Stimulated activated naive CD4-positive, alpha-beta T cell treated with Interleukin-2 at 50 U/mL for 16 hours (primary cell): ENCODE data around the gene DUSP15.

Source experiments
- DNase-seq: peaks from one replicate; lab custom pipeline; 2025; lab: John Stamatoyannopoulos, UW

DUSP15 gene

GRCh38 chr20:31894980-31895675, 24.8 kb upstream of the DUSP15 start:
- no peak for DNase-seq

DNA sequence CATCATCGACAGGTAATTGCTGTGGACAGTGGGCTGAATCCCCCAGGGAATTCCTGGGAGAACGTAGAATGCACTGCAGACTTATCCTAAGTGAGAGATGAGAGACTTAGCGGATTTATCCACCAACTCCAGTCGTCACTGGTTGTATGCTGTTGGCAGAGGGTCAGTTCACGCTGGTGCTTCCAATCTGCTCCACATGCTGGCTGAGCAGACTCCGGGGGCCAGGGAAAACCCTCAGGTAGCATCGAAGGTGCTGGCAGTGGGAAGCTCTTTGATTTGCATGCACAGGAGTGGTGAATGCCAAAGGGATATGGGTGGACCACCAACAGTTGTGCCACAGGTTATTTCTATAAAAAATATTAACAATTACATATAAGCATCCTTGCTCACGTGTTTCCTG, 20.3 kb upstream of the DUSP15 start:
- no peak for DNase-seq

DNA sequence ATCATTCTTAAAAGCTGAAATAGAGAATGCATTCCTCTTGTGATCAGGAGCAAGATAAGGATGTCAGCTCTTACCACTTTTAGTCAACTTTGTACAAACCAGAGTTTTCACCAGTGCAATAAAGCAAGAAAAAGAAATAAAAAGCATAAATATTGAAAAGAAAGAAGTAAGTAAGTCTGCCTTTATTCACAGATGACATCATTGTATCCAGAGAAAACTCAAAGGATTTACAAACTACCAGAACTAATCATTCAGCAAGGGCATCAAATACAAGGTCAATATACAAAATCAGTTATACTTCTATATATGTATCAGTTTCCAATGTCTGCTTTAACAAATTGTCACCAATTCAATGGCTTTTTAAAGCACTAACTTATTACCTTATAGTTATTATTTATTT, 13.5 kb upstream of the DUSP15 start:
- no peak for DNase-seq

DNA sequence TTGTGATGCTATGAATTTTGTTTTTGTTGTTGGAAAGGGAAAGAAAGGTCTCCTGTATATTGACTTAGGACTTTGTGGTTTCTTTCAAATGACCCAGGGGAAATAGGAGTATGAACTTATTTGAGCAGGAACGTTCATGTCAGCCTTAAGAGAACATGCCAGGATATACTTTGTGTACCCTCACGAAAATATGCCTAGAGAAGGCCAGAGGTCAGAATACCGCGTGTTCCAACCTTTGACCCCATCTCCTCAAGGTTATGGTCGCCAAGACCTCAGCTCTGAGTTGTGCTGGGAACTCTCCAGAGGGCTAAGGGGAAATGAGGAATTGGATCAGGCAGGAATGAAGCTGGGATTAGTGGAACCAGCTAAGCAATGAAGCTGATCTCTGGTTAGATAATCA, 11.6 kb upstream of the DUSP15 start:
- DNase-seq = no peak

- DNase-seq = peak; percentile 81
Observed at GRCh38 chr20:31879143-31879987, 9.0 kb upstream of the DUSP15 start.

GRCh38 chr20:31877684-31878083, 7.4 kb upstream of the DUSP15 start:
- no peak for DNase-seq

- no peak for DNase-seq
Observed at GRCh38 chr20:31875671-31876070, 5.3 kb upstream of the DUSP15 start.

GRCh38 chr20:31872406-31872805, 2.1 kb upstream of the DUSP15 start:
- DNase-seq = no peak

- no peak for DNase-seq
Observed at GRCh38 chr20:31871618-31871954, 1.3 kb upstream of the DUSP15 start.

DNA sequence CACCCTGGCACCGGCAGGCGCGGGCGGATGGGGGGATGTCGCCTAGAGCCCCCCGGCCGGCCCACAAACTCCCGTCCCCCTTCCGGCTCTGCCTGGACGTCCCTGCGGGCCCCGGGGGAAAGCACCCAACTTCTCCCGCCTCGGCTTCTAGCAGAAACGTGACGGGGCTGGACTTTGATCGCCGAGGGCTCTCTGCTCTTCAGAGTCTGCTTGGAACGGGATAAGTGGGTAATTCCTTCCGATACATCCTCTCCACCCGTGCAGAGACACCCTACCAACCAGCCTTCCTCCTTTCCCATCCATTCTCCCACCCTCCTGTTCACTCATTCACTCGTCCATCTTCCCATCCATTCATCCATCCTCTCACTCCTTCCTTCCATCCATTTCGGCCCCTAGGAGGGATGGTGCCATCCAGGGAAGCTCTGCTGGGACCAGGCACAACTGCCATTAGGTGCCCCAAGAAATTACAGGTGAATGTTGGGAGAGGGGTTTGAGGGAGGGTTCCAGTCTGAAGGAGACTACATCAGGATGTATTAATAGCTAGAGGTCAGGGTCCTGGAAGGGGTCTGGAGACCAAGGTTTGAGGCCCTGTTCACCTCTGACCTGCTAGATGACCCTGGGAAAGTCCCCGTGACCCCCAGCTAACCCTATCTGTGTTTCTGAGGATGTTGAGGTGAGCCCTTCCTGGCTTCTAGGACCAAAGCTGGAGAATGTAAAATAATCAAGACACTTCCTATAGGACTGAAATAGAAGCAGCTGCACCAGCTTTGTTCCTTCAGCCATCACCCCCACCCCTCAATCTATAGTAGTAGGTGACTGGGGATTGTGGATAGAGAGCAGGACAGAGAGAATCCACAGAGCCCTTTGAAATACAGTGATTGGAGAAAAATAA, 645 bp upstream of the DUSP15 start:
- no peak for DNase-seq

- DNase-seq = no peak
Observed at GRCh38 chr20:31869673-31869941, 720 bp downstream of the DUSP15 start.

DNA sequence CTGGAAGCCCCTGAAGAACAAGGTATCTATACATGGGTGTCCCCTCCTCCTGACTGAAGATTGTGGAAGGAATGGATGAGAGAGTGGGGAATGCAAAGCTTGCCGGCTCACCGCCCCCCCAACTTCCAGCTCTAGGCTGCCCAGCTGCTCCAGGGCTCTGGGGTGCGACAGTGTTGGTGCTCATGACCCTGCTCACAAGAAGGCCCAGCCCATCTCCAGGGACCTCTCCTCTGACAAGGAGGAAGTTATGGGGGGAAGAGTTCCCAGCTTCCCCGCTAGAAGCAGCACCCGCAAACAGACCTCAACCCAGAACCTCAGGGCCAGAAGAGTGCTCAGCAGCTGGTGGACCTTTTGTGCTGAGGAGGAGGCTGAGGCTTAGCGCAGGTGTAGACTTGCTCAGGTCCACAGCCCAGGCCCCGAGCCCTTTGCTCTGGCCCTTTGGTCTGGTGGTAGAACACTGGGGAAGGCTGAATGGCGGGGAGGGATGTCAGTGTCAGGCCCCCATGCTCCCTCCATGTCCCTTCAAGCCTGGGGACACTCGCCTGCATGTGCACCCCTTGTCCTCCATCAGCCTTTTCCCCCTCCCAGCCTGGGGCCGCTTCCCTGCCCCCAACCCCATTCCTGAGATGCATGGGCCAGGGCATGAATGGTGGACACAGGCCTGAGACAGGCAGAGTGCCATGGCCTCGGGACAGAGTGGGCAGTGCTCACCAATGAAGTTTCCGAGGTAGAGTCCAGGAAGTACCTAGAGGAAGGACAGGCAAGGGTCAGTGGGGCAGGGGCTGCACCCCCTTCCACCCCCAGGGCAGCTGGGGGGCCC, 1.3 kb downstream of the DUSP15 start:
- no peak for DNase-seq

GRCh38 chr20:31866221-31866620, 4.1 kb downstream of the DUSP15 start:
- no peak for DNase-seq

- DNase-seq = no peak
Observed at GRCh38 chr20:31864521-31865400, 5.6 kb downstream of the DUSP15 start.

DNA sequence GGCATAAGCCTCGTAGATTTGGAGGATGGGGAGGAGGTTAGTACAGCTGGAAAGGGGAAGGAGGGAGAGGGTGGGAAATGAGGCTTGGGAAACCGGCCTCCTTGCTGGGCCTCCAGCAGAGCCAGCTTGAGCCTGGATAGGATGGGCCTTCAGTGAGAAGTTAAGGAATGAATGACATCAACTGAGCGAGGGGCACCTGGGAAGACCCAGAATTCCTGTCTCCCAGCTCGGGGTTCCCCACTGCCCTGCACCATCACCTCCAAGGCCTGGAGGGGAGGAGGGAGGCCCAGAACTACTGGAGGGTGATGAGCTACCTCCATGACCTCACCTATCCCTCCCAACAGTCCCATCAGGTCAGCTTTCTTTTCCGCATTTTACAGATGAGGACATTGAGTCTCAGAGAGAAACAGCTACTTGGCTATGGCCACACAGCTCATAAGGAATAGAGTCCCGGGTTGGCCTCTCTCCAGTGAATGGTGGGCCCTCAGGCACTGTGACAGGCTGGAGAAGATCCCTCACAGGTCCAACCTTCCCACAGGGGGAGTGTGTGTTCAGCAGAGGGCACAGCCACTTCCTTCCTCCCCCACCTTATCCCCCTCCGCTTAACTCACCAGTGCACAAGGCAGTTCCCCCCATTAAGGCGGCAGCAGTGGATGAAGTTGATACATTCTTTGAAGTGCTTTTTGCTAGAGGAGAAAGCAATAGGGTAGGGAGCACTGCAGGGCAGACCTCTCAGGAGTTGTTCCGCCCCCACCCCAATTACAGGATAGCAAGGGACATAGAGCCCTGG, 6.8 kb downstream of the DUSP15 start:
- no peak for DNase-seq

GRCh38 chr20:31862506-31862905, 7.8 kb downstream of the DUSP15 start:
- no peak for DNase-seq

DNA sequence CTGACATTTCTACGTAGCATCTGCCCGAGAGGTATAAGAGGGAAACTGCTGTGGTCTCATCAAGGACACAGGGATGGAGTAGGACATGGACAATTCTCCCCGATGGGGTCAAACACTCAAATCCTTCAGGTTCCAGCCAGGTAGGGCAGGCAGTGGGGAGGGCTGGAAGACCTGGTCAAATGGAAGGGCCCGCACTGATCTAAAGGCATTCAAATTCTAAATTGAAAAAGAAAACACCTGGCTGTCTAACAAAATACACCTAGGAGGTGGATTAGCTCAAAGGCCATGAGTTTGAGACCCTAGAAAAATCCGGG, 8.2 kb downstream of the DUSP15 start:
- DNase-seq = no peak

DNA sequence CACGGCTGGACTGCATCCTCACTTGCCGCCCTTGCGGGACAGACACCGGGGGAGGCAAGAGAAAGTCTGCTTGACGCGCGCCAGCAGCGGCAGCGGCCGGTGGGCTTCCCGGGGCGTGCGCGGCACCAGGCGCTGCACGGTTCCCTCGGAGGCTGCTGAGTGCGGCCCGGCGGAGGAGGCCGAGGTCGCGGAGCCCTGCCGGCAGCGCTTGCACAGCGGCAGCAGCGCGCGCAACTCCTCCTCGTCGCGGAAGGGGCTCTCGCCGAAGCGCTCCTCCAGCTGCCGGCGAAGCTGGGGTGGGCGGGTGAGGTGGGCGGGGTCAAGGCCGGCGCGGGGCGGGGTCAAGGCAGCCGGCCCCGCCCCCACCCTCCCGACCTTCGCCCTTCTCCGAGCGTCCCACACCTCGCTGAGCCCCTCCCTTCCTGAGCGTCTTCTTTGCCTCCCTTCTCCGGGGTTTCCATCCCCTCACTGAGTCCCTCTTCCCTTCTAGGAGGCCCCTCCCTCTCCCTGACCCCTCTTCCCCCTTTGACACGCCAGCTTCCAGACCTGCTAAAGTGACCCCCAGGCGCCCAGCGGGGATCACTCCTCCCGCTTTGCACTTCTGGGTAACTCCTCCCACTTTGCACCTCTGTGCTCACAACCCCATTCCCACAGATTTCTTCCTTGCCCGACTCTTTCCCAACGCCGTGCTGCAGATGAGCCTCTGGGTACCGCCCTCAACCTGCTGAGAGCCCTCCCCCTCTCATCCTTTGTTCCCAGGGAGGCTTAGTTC, 8.8 kb downstream of the DUSP15 start:
- DNase-seq = peak; percentile 69

- no peak for DNase-seq
Observed at GRCh38 chr20:31861135-31861384, 9.3 kb downstream of the DUSP15 start.
